ENCODE measurements around the gene CCND1. TPM values are rescaled to one million over a fixed set of nuclear protein-coding genes. Genes with fewer than 3 reads are reported as not detected.

Gene CCND1
- total and polyA plus RNA-seq, 2 of the 8 experiments (the other 6 are each of a cell fraction or from before 2014, with no cell fraction given): 64.5 to 170 TPM

DNA sequence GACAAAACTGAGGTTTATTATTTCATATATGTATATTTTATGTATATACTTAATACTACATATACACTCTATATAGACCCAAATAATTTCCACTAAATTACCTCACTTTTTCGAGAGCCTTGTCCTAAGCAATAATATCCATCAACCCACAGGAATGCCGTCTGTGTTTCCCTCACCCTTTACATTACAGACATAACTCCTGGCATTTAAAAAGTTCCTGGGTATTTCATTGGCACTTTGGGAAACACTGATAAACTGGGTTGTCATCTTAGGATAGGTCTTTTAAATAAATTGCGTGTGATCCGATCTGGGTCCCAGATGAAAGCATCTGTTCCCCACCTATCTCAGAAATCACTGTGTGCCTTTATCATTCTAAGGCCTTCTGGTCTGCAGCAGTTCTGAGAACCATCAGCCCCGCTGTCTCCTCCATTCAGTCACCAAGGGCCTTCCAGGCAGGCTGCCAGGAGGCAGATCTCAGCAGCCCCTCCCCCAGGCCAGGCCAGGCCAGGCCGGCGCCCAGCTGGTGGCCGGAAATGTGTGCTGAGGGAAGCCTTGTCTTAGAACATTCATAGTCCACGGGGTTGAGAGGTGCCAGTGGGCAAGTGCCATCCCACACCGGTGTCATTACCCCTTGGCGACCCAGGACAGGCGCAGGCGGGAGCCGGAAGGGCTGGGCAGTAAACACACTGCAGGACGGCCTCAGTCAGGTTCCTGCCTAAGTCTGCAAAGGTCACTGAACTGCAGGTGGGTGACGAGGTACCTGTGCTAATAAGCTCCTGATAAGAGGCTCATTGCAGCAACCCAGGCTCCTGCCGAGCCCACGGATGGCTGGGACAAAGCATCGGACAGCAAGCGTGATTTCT, 59.6 kb downstream of the CCND1 start (continued):
- TF ChIP-seq RXRA (IDR thresholded peaks at IDR 0.05; ENCODE audit: insufficient read depth, low read depth, low read length): 0 out of 2 replicates have a peak, but pooled peaks have one; percentile 51
- no peak for TF ChIP-seq KDM4A (IDR thresholded peaks at IDR 0.05; ENCODE audit: low read depth, low read length, severe bottlenecking)
- no peak for TF ChIP-seq EZH2 (IDR thresholded peaks at IDR 0.05; ENCODE audit: low read depth, low read length, severe bottlenecking)
- peak in 1 of 2 experiments; percentile 33; a peak in 1 of 3 replicates for TF ChIP-seq POLR2A (IDR thresholded peaks at IDR 0.05; ENCODE audit: control extremely low read depth in 1 of 2, low read depth in 2 of 2, low read length in 2 of 2)
- no peak for TF ChIP-seq RBBP5 (IDR thresholded peaks at IDR 0.05; ENCODE audit: borderline replicate concordance, low read depth, low read length)
- TF ChIP-seq TCF12 (IDR thresholded peaks at IDR 0.05; ENCODE audit: low read depth, low read length): peak; percentile 82
- TF ChIP-seq CTBP2 (IDR thresholded peaks at IDR 0.05; ENCODE audit: borderline replicate concordance, insufficient read depth, insufficient read length, low read length): peak; percentile 84
- TF ChIP-seq, protein P1, sequence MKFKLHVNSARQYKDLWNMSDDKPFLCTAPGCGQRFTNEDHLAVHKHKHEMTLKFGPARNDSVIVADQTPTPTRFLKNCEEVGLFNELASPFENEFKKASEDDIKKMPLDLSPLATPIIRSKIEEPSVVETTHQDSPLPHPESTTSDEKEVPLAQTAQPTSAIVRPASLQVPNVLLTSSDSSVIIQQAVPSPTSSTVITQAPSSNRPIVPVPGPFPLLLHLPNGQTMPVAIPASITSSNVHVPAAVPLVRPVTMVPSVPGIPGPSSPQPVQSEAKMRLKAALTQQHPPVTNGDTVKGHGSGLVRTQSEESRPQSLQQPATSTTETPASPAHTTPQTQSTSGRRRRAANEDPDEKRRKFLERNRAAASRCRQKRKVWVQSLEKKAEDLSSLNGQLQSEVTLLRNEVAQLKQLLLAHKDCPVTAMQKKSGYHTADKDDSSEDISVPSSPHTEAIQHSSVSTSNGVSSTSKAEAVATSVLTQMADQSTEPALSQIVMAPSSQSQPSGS (IDR thresholded peaks at IDR 0.05; ENCODE audit: low read length): 0 out of 2 replicates have a peak, but pooled peaks have one; percentile 49
- TF ChIP-seq SIN3A (conservative IDR thresholded peaks at IDR 0.05 in 1 of 2, IDR thresholded peaks at IDR 0.05 in 1 of 2; ENCODE audit: low read depth in 1 of 2, low read length in 2 of 2): 0 out of 4 replicates have a peak, but pooled peaks of 1 of the 2 experiments have one; percentile 31
- peak; percentile 35; the same call in 1 of the 2 replicates for TF ChIP-seq POLR2AphosphoS5 (IDR thresholded peaks at IDR 0.05; ENCODE audit: low read depth, low read length)
- no peak for TF ChIP-seq EGR1 (IDR thresholded peaks at IDR 0.05; ENCODE audit: borderline replicate concordance, low read depth, low read length)
- TF ChIP-seq SP1 (IDR thresholded peaks at IDR 0.05; ENCODE audit: low read depth, low read length): peak; percentile 66; the same call in 1 of the 2 replicates
- 0 out of 2 replicates have a peak, but pooled peaks have one; percentile 58 for TF ChIP-seq YY1 (IDR thresholded peaks at IDR 0.05; ENCODE audit: low read depth, low read length)
- no peak for TF ChIP-seq POU5F1 (IDR thresholded peaks at IDR 0.05; ENCODE audit: low read depth, low read length)
- TF ChIP-seq TEAD4 (IDR thresholded peaks at IDR 0.05; ENCODE audit: low read depth, low read length): no peak
- no peak for TF ChIP-seq BCL11A (IDR thresholded peaks at IDR 0.05; ENCODE audit: low read depth in 2 of 2, low read length in 2 of 2)
- TF ChIP-seq ASH2L (IDR thresholded peaks at IDR 0.05; ENCODE audit: low read length): peak; percentile 86
- TF ChIP-seq, protein P2, sequence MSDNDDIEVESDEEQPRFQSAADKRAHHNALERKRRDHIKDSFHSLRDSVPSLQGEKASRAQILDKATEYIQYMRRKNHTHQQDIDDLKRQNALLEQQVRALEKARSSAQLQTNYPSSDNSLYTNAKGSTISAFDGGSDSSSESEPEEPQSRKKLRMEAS (IDR thresholded peaks at IDR 0.05): peak; percentile 44; the same call in 1 of the 2 replicates

Data from H1 (cell line).